Calu3 (cell line): Measurements from ENCODE around the gene TRIM37. TPM values are rescaled to one million over a fixed set of nuclear protein-coding genes. Genes with fewer than 3 reads are reported as not detected.

ENCODE experiments used
- BruUV-seq: library from RNA; stranded (reverse); fragments of 400-500 nt; replicated peaks from 2 replicates; lab custom pipeline; 2021; lab: Mats Ljungman, UMichigan
- CTCF ChIA-PET: fragments of 300-600 bp; sonication (Branson Sonifier 250); formaldehyde crosslinking; loops from one replicate; lab custom pipeline; 2022; ENCODE audit warnings: antibody characterized with exemption; lab: Charles Lee
- DNase-seq: peaks from one replicate; pipeline ENCODE4 v3.0.0; 2022
- H3K27ac Mint-ChIP-seq: one replicate; pipeline ENCODE4 v1.8.0; 2022; ENCODE audit warnings: mixed read lengths; ENCODE audit not compliant: unreplicated experiment
- H3K27me3 Mint-ChIP-seq: one replicate; pipeline ENCODE4 v1.8.0; 2022; ENCODE audit warnings: mixed read lengths; ENCODE audit not compliant: unreplicated experiment
- H3K36me3 Mint-ChIP-seq: one replicate; pipeline ENCODE4 v1.8.0; 2022; ENCODE audit warnings: mild to moderate bottlenecking, moderate library complexity, mixed read lengths; ENCODE audit not compliant: insufficient read depth, unreplicated experiment
- H3K4me1 Mint-ChIP-seq: one replicate; pipeline ENCODE4 v1.8.0; 2022; ENCODE audit warnings: mild to moderate bottlenecking, low read depth, mixed read lengths; ENCODE audit not compliant: unreplicated experiment
- H3K4me3 Mint-ChIP-seq: one replicate; pipeline ENCODE4 v1.8.0; 2022; ENCODE audit warnings: mild to moderate bottlenecking, low read depth, moderate library complexity, mixed read lengths; ENCODE audit not compliant: unreplicated experiment
- H3K9me3 Mint-ChIP-seq: one replicate; pipeline ENCODE4 v1.8.0; 2022; ENCODE audit warnings: low read depth, mixed read lengths; ENCODE audit not compliant: unreplicated experiment
- CTCF ChIP-seq: fragments of 200-600 bp; IDR thresholded peaks from one replicate; pipeline ENCODE4 v1.8.0; 2022; ENCODE audit warnings: antibody characterized with exemption; ENCODE audit not compliant: unreplicated experiment
- intact Hi-C: fragments of 100-400 bp; cut with micrococcal nuclease; formaldehyde crosslinking; loops from one replicate; pipeline ENCODE4 v1.10.0; 2022; ENCODE audit not compliant: unreplicated experiment
- total RNA-seq: library from RNA; stranded (reverse); gene quantifications from 2 replicates; pipeline ENCODE4 v1.2.3, GENCODE V29; 2022

TRIM37 gene
- total RNA-seq, 1 experiment from 2014 or later, result 16.2 TPM

GRCh38 chr17:59002126-59002525, 104.6 kb downstream of the TRIM37 start:
- no TSS peak for BruUV-seq
- H3K9me3 Mint-ChIP-seq, result no peaks in the 10 kb centered on the region
- no peaks in the 10 kb centered on the region for H3K36me3 Mint-ChIP-seq
- H3K27me3 Mint-ChIP-seq, result no peaks in the 10 kb centered on the region
- CTCF ChIA-PET, result interaction anchor here (1.1 kb wide), 1 partner anchor 228 kb away, joined by 3 read pairs; no protein-coding TSS in a partner anchor
- H3K4me3 Mint-ChIP-seq, result no peak overlapping the region
- no peak for DNase-seq
- no peak overlapping the region for H3K27ac Mint-ChIP-seq
- no peak for TF ChIP-seq CTCF
- intact Hi-C loops, result loop anchor here (10.0 kb wide), 1 partner anchor 127 kb away; no protein-coding TSS in a partner anchor
- H3K4me1 Mint-ChIP-seq, result no peaks in the 10 kb centered on the region

- CTCF ChIA-PET, result no interaction called here
- no peaks in the 10 kb centered on the region for H3K27me3 Mint-ChIP-seq
- H3K4me3 Mint-ChIP-seq, result no peak overlapping the region
- no peaks in the 10 kb centered on the region for H3K4me1 Mint-ChIP-seq
- TF ChIP-seq CTCF, result no peak
- intact Hi-C loops, result loop anchor here (10.0 kb wide), 1 partner anchor 126 kb away; no protein-coding TSS in a partner anchor
- peak; percentile 28 for DNase-seq
- no peak overlapping the region for H3K27ac Mint-ChIP-seq
- no peaks in the 10 kb centered on the region for H3K36me3 Mint-ChIP-seq
- BruUV-seq, result no TSS peak
- H3K9me3 Mint-ChIP-seq, result no peaks in the 10 kb centered on the region
Observed at GRCh38 chr17:59001158-59001814, 105.4 kb downstream of the TRIM37 start.

- H3K36me3 Mint-ChIP-seq, result no peaks in the 10 kb centered on the region
- intact Hi-C loops, result loop anchor here (10.0 kb wide), 1 partner anchor 125 kb away; no protein-coding TSS in a partner anchor
Observed at GRCh38 chr17:59000022-59000421, 106.7 kb downstream of the TRIM37 start.

GRCh38 chr17:58999500-58999899, 107.2 kb downstream of the TRIM37 start:
- H3K27me3 Mint-ChIP-seq, result no peaks in the 10 kb centered on the region
- no peak overlapping the region for H3K4me3 Mint-ChIP-seq
- CTCF ChIA-PET, result no interaction called here

More at GRCh38 chr17:59000022-59000421, 106.7 kb downstream of the TRIM37 start:
- Mint-ChIP-seq H3K27me3 (no peaks in the 10 kb centered on the region), H3K4me1 (no peaks in the 10 kb centered on the region), H3K27ac (no peak overlapping the region), H3K4me3 (no peak overlapping the region), H3K9me3 (no peaks in the 10 kb centered on the region)
- BruUV-seq, result no TSS peak
- TF ChIP-seq CTCF, result no peak
- no peak for DNase-seq
- CTCF ChIA-PET, result interaction anchor here (0.6 kb wide), 1 partner anchor 44 kb away, joined by 3 read pairs; no protein-coding TSS in a partner anchor

More at GRCh38 chr17:58999500-58999899, 107.2 kb downstream of the TRIM37 start:
- intact Hi-C loops, result no loop called here
- H3K27ac Mint-ChIP-seq, result no peak overlapping the region
- H3K9me3 Mint-ChIP-seq, result no peaks in the 10 kb centered on the region
- DNase-seq, result no peak
- TF ChIP-seq CTCF, result no peak
- no peaks in the 10 kb centered on the region for H3K36me3 Mint-ChIP-seq
- H3K4me1 Mint-ChIP-seq, result no peaks in the 10 kb centered on the region
- BruUV-seq, result no TSS peak
